GM06990 (cell line): ENCODE data around the gene ADAM30.

Source experiments
- DNase-seq: peaks from one replicate; pipeline ENCODE4 v3.0.0-alpha.2; 2011; ENCODE audit not compliant: insufficient read length; ENCODE audit errors: extremely low read depth
- H3K27me3 ChIP-seq: replicated peaks from 2 replicates; pipeline ENCODE4 v1.6.0; 2011; ENCODE audit warnings: low read length; ENCODE audit not compliant: control insufficient read depth, insufficient read depth
- H3K36me3 ChIP-seq: 2 replicates; pipeline ENCODE4 v1.5.1; 2011; ENCODE audit warnings: low read length; ENCODE audit not compliant: control insufficient read depth, insufficient read depth
- H3K4me3 ChIP-seq: replicated peaks from 2 replicates; pipeline ENCODE4 v1.5.1; 2011; ENCODE audit warnings: low read depth, mild to moderate bottlenecking, control low read depth, low read length
- CTCF ChIP-seq: IDR thresholded peaks from 2 replicates; pipeline ENCODE4 v1.5.1; 2011; ENCODE audit warnings: low read length, control low read depth, mild to moderate bottlenecking, inconsistent platforms; ENCODE audit not compliant: insufficient read depth, poor library complexity, severe bottlenecking

Gene ADAM30

GRCh38 chr1:119935373-119935772, 39.1 kb upstream of the ADAM30 start:
- Histone ChIP-seq H3K4me3 (no peak overlapping the region), H3K36me3 (no peaks in the 10 kb centered on the region; the same call in none of the 2 replicates), H3K27me3 (no peaks in the 10 kb centered on the region)
- TF ChIP-seq CTCF, result no peak
- DNase-seq, result no peak

- no peak for TF ChIP-seq CTCF
- DNase-seq, result no peak
- Histone ChIP-seq H3K27me3 (no peaks in the 10 kb centered on the region), H3K4me3 (no peak overlapping the region), H3K36me3 (no peaks in the 10 kb centered on the region; the same call in none of the 2 replicates)
Observed at GRCh38 chr1:119933397-119933796, 37.1 kb upstream of the ADAM30 start.

GRCh38 chr1:119929643-119930315, 33.5 kb upstream of the ADAM30 start:
- TF ChIP-seq CTCF, result no peak
- no peak for DNase-seq
- no peaks in the 10 kb centered on the region for H3K27me3 ChIP-seq
- H3K36me3 ChIP-seq, result no peaks in the 10 kb centered on the region; the same call in none of the 2 replicates
- H3K4me3 ChIP-seq, result no peak overlapping the region

GRCh38 chr1:119926553-119926952, 30.2 kb upstream of the ADAM30 start:
- Histone ChIP-seq H3K27me3 (no peaks in the 10 kb centered on the region), H3K4me3 (no peak overlapping the region), H3K36me3 (no peaks in the 10 kb centered on the region; the same call in 1 of the 2 replicates)
- no peak for TF ChIP-seq CTCF
- no peak for DNase-seq

- no peaks in the 10 kb centered on the region; the same call in 1 of the 2 replicates for H3K36me3 ChIP-seq
- no peak for DNase-seq
- no peak for TF ChIP-seq CTCF
- H3K27me3 ChIP-seq, result no peaks in the 10 kb centered on the region
- no peak overlapping the region for H3K4me3 ChIP-seq
Observed at GRCh38 chr1:119924948-119925898, 28.9 kb upstream of the ADAM30 start.
